Breast epithelium (tissue), 3 donors: ENCODE results near the gene SURF6.

Experiments used
- POLR2A ChIP-seq: fragments of 450-650 bp; IDR thresholded peaks from one replicate; pipeline ENCODE4 v1.6.1; 2016; ENCODE audit warnings: antibody characterized with exemption, mild to moderate bottlenecking, moderate library complexity
- POLR2AphosphoS5 ChIP-seq, 3 donors: sonication (generic); formaldehyde crosslinking; IDR thresholded peaks; one replicate each; pipeline ENCODE4 v1.6.1; 2017; ENCODE audit warnings: antibody characterized with exemption in 3 of 3
- TF ChIP-seq, protein P1 (sequence below), 3 donors: fragments of 450-650 bp; IDR thresholded peaks; one replicate each; pipeline ENCODE4 v1.5.1; 2016 to 2017; ENCODE audit warnings: antibody characterized with exemption in 3 of 3, mild to moderate bottlenecking in 3 of 3, moderate library complexity in 3 of 3

DNA sequence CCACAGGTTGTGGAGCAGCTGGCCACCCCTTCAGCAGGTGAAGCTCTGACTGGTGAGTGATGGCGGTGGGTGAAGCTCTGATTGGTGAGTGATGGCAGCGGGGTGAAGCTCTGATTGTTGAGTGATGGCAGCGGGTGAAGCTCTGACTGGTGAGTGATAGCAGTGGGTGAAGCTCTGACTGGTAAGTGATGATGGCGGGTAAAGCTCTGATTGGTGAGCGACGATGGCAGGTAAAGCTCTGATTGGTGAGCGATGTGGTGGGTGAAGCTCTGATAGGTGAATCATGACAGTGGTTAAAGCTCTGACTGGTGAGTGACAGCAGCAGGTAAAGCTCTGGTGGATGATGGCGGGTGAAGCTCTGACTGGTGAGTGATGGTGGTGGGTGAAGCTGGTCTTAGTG, 51.6 kb downstream of the SURF6 start:
- TF ChIP-seq, protein P1, sequence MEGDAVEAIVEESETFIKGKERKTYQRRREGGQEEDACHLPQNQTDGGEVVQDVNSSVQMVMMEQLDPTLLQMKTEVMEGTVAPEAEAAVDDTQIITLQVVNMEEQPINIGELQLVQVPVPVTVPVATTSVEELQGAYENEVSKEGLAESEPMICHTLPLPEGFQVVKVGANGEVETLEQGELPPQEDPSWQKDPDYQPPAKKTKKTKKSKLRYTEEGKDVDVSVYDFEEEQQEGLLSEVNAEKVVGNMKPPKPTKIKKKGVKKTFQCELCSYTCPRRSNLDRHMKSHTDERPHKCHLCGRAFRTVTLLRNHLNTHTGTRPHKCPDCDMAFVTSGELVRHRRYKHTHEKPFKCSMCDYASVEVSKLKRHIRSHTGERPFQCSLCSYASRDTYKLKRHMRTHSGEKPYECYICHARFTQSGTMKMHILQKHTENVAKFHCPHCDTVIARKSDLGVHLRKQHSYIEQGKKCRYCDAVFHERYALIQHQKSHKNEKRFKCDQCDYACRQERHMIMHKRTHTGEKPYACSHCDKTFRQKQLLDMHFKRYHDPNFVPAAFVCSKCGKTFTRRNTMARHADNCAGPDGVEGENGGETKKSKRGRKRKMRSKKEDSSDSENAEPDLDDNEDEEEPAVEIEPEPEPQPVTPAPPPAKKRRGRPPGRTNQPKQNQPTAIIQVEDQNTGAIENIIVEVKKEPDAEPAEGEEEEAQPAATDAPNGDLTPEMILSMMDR (IDR thresholded peaks at IDR 0.05): no peak
- TF ChIP-seq POLR2AphosphoS5 (IDR thresholded peaks at IDR 0.05) (no peak), POLR2A (no peak)
